GM03348 (cell line): Measurements from ENCODE around the gene CACUL1.

ENCODE experiments used
- DNase-seq: peaks from one replicate; pipeline ENCODE4 v3.0.0; 2012; ENCODE audit warnings: low spot score

The CACUL1 gene

DNA sequence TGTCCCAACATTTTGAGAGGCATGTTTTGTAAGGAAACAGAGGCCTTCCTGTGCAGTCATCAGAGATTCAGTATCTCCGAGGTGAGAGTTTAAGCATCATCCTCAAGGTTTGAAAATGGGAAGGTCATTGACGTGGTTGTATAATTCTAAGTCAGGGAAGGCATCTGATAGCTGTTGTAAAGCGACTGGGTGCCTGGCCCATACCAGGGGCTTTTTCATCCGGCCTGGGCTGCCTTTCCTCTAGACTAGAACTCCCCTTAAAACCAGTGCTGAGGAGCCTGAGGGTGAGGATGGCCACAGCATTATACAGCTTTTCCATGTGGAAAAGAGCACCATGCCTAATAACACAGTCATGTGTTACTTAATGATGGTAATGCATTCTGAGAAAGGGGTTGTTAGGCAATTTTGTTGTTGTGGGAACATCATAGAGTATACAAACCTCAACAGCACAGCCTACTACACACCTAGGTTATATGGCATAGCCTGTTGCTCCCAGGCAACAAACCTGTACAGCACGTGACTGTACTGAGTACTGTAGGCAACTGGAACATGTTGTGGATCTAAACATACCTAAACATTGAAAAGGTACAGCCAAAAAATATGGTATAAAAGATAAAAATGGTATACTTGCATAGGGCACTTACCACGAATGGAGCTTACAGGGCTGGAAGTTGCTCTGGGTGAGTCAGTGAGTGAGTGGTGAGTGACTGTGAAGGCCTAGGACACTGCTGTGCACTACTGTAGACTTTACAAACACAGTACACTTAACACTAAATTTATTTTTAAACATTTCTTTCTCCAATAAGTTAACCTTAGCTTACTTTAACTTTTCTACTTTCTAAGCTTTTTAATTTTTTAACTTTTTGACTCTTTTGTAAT lies 13.5 kb upstream of the CACUL1 start:
- DNase-seq: no peak

DNA sequence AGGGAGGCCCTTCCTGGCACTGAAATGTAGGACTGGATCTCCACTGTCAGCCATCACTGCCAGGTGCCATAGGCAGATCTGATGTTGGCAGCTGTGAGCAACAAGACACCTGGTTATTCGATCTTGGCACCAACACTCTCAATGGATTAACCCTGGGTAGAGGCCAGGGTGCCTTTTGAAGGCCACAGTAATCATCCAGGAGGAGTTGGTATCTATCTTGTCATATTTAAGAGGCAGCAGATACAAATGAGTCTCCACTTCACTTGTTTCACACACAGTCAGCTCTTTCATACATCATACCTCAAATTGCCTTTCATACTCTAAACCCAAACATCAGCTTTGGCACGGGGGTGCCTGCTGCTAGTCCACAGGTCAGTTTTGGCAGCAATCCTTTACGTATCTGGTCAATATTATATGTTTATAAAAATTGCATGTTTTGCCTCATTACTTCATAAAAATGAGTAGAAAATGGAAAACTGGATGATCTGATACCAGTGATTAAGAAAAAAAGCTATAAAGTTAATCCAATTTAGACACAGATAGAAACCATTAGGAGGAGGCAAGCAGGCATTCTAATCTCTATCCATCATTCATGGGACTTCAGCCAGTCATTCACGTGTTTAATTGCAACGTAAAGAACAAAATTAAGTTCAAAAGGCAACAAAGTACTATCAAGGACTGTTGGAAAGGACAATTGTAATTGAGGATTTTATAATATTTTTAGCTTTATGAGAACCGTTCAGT lies 12.7 kb upstream of the CACUL1 start:
- DNase-seq: no peak

GRCh38 chr10:118764195-118764594 lies 9.4 kb upstream of the CACUL1 start:
- DNase-seq: no peak

GRCh38 chr10:118763202-118763988 lies 8.6 kb upstream of the CACUL1 start:
- DNase-seq: no peak

- no peak for DNase-seq
These were observed 5.5 kb upstream of the CACUL1 start for GRCh38 chr10:118760265-118760664.

GRCh38 chr10:118758449-118758848 lies 3.7 kb upstream of the CACUL1 start:
- no peak for DNase-seq

DNA sequence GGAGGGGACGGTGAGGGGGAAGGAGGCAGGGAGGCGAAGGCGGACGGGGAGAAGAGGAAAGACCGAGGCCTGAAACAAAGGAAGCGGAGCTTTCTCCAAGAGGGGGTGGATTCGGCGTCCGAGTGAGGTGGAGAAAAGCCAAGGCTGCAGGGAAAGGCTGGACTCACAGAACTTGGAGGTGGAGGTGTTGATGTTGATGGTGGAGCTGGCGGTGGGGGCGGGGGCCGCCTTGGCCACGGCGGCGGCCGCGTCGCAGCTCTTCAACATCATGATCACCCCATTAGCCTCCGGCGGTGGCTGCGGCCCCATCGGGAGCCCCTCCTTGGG lies 578 bp downstream of the CACUL1 start:
- DNase-seq: peak; percentile 48

DNA sequence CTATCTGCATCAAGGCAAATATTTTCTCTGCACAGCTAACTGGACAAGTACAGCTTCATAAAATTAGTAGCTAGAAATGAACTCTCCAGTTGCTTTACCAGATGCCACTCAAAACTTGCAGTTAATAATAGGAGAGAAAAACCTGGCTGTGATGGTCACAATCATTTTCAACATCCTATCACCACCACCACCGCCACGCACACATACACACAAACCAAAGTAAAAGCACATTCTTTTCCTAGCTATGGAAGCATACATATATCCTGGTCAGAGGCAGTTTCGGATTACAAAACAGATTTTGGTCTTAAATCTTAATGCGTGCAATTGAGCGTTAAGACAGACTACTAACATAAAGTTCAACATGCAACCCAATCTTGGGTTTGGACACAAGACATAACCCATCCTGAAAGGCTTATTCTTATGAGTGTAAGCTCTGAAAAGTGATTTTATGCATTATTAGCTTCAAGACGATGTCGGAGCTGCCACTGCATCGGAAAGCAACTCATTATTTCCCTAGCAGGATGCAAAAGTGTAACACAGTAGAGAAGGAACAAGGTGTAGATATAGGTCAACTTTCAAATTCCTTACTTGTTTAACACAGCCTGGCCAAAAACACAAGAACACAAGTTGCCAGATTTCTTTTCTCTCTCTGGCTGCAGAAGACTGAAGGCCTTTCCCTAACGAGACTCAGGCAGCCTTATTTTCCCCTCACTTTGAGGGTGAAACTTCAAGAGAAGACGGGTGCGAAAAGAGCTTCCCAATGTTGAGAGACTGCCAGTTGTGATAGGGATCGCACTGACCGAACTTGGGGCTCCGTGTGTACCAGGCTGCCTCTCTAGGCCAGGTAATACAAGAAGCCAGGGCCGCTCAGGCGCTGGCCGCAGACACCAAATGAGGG lies 1.2 kb downstream of the CACUL1 start:
- DNase-seq: no peak

GRCh38 chr10:118752409-118752808 lies 2.4 kb downstream of the CACUL1 start:
- DNase-seq: no peak

DNA sequence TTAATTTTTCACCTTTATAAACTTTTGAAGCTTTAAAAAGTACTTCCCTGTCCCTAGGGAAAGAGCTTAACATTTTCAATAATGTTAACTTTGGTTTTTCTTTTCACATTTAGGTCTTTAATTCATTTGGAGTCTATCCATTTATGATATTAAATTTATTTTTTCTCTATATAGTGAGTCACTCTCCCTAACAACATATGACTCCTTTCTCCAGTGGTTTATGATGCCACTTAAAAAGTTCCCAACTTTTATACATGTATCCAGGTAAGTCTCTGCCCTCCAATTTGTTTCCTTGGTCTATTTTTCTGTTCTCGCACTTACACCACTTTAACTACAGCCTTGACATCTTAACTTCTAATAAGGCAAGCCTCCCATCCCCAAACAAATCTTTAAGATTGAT lies 3.5 kb downstream of the CACUL1 start:
- no peak for DNase-seq

GRCh38 chr10:118748041-118748440 lies 6.7 kb downstream of the CACUL1 start:
- no peak for DNase-seq

- no peak for DNase-seq
These were observed 8.5 kb downstream of the CACUL1 start for GRCh38 chr10:118746246-118746645.

DNA sequence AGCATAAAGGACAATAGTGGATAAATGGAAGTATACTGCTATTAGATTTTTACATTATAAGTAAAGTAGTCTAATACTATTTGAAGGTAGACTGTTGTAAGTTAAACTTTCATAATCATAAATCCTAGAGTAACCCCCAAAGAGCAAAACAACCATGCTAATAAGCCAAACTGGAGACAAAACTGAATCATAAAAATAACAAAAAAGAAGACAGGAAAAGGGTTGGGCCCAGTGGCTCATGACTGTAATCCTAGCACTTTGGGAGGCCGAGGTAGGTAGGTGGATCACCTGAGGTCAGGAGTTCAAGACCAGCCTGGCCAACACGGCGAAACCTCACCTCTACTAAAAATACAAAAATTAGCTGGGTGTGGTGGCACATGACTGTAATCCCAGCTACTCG lies 9.7 kb downstream of the CACUL1 start:
- no peak for DNase-seq

DNA sequence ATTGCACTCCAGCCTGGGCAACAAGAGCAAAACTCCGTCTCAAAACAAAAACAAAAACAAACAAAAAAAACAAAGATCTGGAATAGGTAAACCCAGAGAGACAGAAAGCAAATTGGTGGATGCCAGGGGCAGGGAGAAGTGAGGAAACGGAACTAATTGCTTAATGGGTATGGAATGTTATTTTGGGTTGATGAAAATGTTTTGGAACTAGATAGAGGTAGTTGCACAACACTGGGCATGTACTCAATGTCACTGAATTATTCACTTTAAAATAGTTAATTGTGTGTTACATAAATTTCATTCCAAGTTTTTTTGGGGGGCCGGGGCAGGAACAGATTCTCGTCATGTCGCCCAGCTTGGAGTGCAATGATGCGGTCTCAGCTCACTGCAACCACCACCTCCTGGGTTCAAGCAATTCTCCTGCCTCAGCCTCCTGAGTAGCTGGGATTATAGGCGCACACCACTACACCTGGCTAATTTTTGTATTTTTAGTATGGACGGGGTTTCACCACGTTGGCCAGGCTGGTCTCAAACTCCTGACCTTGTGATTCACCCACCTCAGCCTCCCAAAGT lies 10.3 kb downstream of the CACUL1 start:
- peak; percentile 68 for DNase-seq

GRCh38 chr10:118742782-118743181 lies 12.0 kb downstream of the CACUL1 start:
- DNase-seq: no peak

DNA sequence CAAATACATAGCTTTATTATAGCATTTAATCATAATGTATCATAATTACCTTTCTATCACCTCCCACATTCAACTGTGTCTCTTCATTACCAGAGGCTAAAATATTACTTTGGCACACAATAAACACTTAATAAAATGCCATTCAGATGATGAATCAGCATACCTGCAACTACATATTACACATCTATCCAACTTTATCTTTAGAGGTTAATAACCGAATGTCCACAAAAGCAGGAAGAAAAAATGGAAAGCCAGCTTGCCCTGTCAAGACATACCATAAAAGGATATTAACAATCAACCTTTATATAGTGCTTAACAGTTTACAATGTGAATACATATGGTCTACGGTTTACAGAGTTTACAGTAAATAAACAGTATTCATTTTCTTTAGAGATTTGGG lies 12.7 kb downstream of the CACUL1 start:
- no peak for DNase-seq

- no peak for DNase-seq
These were observed 16.4 kb downstream of the CACUL1 start for GRCh38 chr10:118738406-118738805.

DNA sequence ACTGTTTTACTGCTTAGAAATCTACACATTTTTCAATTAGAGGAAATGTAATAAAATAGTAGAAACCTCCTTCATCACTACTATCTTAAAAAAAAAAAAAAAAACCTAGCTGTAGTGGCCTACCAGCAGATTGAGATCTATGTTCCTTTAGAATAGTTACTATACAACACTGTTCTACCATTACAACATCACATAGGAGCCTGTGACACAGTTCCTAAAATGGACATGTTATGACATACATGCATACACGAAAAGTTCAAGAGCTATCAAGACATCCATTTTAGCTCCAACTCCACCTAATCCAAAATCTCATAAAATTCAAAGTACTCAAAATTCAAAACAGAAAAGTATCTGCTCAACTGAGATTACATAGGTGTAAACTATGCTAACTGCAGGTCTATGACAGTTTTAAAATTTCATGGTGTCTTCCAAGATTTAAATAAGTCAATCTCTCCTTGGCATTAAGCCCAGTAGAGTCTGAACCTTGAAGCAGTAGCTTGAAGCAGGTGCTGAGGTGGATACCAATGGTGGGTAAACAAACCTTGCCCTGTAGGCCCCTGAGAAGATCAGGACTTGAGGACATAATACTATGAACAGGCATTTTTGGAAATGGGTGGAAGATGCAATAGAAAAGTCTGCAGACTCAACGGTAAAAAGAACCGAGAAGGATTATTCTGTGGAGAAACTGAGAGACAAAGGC lies 17.0 kb downstream of the CACUL1 start:
- no peak for DNase-seq

DNA sequence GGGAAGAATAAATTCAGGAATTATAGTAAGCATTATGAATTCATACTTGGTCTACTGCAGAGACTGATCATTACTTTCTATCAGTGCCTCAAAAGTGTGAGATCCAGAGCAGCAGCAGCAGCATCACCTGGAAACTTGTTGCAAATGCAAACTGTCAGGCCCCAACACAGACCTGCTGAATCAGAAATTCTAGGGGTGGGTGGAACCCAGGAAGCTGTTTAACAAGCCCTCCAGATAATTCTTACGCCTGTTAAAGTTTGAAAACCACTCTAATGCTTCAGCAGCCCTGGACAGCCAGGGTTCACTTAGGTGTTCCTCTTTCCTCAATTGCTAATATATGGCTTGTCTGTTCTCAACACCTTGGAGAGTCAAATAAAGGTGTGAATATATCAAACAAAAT lies 19.5 kb downstream of the CACUL1 start:
- DNase-seq: no peak

DNA sequence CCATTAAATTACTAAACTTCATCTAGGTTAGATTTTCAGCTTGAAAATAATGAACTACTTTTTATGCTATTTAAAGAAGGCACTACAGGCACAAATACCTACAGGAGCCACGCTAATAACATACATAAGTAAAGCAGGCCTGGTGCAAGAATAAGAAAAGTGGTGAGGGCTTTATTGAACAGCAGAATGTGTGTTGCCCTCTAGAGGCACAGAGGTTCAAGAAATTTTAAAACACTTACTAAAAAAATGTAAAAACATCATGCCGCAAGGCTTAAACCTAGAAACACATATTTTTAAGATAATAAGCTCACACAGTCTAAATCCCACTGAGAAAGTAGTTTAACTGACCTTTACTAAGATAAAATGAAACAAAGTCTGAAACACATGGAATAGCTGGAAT lies 20.3 kb downstream of the CACUL1 start:
- no peak for DNase-seq
